GM12891 (cell line): ENCODE measurements around the gene POLR2C.

ENCODE experiments used
- PAX5 ChIP-seq: IDR thresholded peaks from 2 replicates; pipeline ENCODE4 v1.6.1; 2011; ENCODE audit warnings: low read length, moderate library complexity, mild to moderate bottlenecking; ENCODE audit not compliant: insufficient read depth, severe bottlenecking
- POLR2A ChIP-seq: IDR thresholded peaks from 2 replicates; pipeline ENCODE4 v1.6.1; 2011; ENCODE audit warnings: low read depth, low read length, control low read depth
- POLR2AphosphoS5 ChIP-seq: IDR thresholded peaks from 2 replicates; pipeline ENCODE4 v1.6.1; 2011; ENCODE audit warnings: low read depth, low read length, control low read depth
- POU2F2 ChIP-seq: IDR thresholded peaks from 2 replicates; pipeline ENCODE4 v1.6.1; 2011; ENCODE audit warnings: low read depth, mild to moderate bottlenecking, control low read depth, low read length, moderate library complexity
- SPI1 ChIP-seq: IDR thresholded peaks from 2 replicates; pipeline ENCODE4 v1.6.1; 2011; ENCODE audit warnings: low read depth, low read length, control low read depth
- TAF1 ChIP-seq: IDR thresholded peaks from 2 replicates; pipeline ENCODE4 v1.6.1; 2011; ENCODE audit warnings: low read depth, low read length, control low read depth

DNA sequence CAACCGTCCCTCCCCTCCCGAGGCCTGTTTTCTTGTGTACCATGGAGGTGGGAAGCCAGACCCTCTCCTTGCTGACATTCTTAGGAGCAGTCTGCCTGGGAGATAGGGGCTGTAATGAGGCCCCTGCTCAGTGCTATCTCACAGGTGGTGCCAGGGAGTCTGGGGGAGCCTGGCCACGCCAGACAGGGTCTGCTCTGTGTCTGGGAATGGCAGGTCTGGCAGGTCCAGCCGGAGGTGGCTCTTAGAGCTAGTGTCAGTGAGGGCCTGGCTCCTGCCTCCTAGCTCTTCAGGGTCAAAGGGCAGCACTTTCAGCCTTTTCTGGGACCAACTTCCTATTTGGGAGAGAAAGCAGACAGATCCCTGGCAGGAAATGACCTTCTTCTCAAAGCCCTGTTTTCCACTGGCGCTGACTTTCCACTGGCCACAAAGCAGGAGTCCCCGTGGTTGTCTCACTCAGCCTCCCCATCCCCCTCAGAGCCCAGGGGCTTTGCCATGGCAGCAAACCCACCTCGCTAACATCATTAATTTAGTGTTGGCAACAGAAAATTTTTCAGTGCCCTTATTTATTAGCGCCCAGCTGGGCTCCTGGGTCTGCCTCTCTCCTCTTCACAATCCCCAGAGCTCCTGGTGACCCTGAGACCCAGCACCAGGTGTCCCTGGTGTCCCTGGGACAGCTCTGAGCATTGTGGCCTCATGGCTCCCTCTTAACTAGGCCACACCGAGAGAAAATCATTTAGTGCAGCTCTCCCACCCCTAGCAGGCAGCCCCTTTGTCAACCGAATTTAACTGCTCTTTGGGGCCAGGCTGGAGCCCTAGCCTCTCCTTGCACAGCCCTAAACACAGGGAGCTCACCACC, 47.8 kb downstream of the POLR2C start:
- TF ChIP-seq POLR2A (no peak), POLR2AphosphoS5 (no peak), TAF1 (no peak), SPI1 (no peak), POU2F2 (no peak), PAX5 (no peak)
